Measurements from ENCODE around the gene TASP1.

- TF ChIP-seq CTCF (IDR thresholded peaks at IDR 0.05) (no peak), POLR2A (IDR thresholded peaks at IDR 0.05) (no peak)
Observed at GRCh38 chr20:13524339-13524738, 114.4 kb downstream of the TASP1 start.

All from tibial nerve (tissue), 3 donors.